ENCODE measurements around the gene HBS1L.

Gene HBS1L

DNA sequence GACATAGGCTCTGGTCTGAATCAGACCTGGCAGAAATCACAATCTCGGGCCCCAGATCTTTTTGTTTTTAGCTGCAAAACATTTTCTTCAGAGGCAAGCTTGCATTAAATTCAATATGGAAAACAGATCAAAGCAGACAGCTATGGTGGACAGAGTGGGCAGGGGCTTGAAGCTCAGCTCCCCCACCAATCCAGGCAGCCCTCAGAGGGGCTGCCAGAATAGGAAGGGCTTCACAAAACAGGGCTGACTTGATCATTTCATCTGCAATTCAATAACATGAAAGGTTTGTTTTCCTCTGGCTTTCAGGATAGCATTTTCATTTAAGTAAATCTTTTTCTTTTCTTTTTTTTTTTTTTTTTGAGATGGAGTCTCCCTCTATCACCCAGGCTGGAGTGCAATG, 55.5 kb downstream of the HBS1L start:
- peak; percentile 18 for DNase-seq (ENCODE audit: low spot score)

DNA sequence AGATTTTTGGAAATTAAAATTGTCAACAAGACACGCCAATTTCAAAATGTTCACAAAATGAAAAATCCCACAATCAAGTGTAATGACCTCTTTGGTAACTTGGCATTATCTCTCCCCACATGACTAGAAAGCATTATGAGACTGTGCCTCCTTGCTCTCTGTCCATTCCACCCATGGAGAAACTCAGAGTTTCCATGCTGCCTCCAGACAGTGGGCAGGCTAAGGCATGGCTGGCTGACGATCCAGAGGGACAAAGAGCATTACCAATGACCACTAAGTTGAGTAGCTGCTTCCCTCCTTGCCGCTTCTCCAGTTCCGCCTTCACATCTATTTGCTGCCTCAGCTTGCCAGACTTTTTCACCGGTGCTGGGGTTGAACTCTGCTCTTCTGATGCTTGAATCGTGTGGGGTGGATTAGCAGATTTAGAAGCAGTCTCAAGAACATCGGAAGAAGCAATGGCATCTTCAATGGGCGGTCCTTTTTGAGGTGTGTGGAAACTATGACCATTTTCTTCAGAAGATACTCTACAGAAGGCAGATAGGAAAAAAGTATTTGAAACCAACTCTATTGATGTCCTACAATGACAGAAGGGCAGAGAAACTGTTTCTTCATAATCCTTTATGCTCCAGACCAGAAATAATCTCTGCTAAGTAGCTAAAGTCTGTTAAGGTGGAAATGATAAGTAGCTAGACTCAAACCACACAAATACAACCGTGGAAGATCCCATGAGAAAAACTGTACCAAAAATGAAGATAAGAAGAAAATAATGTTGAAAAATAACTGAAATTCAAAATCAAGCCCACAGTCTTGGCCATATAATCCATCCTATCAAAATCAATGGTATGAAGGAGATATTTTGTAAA, 57.3 kb downstream of the HBS1L start:
- DNase-seq (ENCODE audit: low spot score) = no peak

DNA sequence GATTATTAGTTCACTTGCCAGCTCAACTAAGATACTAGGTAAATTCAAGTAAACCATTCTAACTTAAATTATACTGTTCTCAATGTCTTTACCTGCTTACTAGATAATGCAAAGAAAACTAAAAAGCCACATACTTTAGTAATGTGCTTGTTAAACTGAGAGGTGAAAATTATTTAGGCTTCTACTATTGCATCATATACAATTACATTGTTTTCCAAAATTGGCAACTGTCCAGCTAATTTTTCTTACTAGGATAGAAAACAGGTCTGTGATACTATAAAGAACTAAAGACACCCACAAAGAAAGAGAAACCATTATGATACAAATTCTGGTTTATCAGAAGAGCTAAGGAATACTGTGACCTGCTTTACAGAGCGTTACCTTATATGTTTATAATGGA, 59.1 kb downstream of the HBS1L start:
- DNase-seq (ENCODE audit: low spot score) = no peak

DNA sequence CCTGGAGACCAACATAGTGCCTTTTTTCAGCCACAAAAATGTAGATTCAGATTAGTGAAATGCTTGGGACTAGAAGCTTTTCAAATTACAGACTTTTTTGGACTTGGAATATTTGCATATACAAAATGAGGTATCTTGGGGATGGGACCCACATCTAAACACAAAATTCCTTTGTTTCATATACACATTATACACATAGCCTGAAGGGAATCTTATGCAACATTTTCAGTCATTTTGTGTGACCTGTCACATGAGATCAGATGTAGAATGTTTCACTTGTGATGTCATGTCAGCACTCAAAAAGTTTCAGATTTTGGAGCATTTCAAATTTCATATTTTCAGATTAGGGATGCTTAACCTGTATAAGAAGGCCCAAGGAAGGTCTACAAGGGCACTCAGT, 60.2 kb downstream of the HBS1L start:
- DNase-seq (ENCODE audit: low spot score) = no peak

DNA sequence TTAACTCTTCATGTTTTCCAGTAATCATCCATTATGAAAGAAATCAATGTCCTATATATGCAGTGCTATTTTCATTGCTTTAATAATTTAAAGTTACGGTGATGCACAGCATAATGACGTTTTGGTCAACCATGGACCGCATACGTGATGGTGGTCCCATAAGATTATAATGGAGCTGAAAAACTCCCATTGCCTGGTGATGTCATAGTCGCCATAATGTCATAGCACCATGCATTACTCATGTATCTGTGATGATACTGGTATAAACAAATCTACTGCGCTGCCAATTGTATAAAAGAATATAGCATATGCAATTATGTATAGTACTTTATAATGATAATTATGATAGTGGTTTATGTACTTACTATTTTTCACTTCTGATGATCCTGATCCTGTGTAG, 62.5 kb downstream of the HBS1L start:
- no peak for DNase-seq (ENCODE audit: low spot score)

DNA sequence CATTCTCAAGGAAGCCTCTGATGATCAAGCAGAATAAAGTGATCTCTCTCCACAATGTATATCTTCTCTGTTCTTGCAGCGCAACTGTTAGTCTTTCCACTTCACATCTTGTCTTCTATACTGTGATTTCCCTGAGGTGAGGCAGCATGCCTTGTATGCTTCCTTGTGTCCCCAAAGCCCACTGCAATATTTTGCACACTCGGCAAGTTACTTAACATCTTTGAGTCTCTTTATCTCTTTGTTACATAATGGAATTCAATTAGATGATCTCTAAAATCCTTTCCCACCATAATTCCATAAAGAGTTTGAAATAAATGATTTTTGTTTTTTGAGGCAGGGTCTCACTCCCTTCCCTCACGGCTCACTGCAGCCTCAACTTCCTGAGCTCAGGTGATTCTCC, 64.4 kb downstream of the HBS1L start:
- no peak for DNase-seq (ENCODE audit: low spot score)

DNA sequence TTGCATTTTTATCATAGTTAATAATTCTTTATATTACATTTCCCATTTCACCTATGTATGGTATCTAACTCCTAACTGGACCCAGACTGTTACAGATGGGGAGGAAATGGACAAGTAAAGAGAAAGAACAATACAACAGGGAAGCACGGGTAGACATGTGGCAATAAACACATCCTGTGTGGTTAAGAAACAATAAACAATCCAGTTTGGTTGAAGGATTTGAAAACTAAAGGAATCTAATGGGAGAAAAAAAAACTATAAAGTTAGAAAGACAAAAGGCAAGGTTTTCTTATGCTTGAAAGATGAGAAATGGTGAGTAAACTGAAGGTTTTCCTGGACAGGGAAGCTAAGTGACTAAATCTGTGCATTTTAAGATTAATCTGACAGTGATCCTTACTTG, 69.8 kb downstream of the HBS1L start:
- DNase-seq (ENCODE audit: low spot score) = no peak

DNA sequence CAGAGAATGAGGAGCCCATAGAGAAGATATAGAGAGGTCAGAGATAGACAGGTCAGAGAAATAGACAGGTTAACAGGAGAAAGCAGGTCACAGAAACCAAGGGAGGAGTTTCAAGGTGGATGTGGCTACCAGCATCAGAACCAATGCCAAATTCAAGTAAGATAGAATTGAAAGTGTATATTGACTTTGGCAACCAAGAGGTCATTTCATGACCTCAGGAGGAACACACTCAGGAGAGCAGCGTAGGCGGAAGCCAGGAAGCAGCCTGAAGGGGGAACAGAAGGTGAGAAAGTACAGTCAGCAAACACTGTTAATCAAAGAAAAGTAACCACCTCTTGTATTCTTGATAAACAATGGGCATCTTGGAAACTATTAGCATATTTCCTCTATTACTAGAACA, 70.8 kb downstream of the HBS1L start:
- DNase-seq (ENCODE audit: low spot score) = no peak

DNA sequence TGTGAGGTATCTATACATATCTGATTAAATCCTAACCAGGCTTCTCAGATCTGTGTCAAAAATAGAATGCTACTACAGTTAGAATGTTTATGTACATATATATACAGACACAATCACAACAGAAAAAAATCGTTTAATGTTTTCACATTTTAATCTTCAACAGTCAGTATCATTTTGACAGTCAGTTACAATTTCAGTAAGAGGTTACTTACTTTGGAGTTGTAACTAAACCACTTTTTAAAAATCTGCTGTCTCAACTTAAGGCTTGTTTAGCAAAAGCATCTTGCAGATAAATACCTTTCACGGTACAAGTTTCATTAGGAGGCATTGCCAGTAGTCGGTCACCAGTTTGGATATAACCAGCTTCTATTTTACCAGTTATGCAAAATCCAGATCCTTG, 72.5 kb downstream of the HBS1L start:
- DNase-seq (ENCODE audit: low spot score) = no peak

DNA sequence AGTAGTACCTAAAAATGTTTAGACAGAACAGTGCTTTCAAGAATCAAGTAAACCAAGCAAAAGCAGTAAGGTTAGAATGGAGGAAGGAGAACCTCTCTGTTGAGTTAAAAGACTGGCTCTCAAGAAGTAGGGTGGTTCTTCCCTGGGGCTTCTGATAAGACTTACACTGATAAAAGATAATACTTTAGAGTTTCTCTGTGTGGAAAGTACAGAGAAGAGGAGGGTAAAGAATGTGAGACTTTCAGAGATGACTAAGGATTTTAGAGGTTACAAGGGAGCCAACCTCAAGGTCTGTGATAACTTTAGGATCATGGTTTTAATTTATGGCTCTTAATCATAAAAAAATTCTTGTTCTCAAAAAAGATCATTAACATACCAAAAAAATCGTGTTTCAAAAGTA, 73.8 kb downstream of the HBS1L start:
- no peak for DNase-seq (ENCODE audit: low spot score)

DNA sequence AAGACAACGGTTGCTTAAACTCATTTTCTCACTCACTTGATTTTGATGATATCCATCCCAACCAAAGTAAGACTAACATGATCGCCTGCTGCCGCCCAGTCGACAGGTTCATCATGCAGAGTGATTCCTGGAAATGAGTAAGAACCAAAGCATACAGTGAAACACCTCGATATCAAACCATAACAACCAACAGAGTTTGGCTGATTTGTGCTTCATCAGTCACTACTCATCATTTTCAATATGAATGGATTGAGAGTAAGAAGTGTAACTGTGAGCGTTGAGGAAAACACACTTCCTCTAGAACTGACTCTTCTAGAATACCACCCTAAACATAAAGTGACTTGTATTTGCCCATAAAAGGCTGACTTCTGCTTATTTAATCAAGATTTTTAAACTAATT, 75.5 kb downstream of the HBS1L start:
- no peak for DNase-seq (ENCODE audit: low spot score)

DNA sequence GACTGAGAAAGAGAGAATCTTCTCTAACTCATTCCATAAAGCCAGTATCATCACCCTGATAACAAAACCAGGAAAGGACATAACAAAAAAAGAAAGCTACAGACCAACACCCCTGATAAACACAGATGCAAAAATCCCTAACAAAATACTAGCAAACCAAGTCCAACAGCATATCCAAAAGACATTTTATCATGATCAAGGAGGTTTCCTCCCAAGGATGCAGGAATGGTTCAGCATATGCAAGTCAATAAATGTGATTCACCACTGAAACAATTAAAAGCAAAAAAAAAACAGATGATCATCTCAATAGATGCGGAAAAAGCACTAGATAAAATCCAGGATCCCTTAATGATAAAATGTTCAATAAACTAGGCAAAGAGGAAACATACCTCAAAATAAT, 80.3 kb downstream of the HBS1L start:
- DNase-seq (ENCODE audit: low spot score) = no peak

DNA sequence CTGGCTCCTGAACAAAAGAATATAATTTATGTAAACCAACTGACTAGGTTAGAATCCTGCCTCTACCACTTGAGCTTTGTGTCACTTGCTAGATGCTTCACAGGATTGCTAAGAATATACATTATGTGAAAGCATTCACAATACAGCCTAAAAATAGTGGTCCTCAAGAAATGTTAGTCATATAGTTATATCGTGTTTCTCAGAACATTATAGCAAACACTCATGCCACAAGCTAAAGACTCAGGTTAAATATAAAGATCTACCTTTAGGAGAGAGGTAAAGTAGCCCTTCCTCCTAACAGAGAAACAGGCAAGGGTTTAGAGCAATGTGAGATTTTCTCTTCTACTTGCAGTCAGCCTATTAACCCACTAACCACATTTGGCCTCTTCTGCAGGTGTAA, 86.9 kb downstream of the HBS1L start:
- no peak for DNase-seq (ENCODE audit: low spot score)

DNA sequence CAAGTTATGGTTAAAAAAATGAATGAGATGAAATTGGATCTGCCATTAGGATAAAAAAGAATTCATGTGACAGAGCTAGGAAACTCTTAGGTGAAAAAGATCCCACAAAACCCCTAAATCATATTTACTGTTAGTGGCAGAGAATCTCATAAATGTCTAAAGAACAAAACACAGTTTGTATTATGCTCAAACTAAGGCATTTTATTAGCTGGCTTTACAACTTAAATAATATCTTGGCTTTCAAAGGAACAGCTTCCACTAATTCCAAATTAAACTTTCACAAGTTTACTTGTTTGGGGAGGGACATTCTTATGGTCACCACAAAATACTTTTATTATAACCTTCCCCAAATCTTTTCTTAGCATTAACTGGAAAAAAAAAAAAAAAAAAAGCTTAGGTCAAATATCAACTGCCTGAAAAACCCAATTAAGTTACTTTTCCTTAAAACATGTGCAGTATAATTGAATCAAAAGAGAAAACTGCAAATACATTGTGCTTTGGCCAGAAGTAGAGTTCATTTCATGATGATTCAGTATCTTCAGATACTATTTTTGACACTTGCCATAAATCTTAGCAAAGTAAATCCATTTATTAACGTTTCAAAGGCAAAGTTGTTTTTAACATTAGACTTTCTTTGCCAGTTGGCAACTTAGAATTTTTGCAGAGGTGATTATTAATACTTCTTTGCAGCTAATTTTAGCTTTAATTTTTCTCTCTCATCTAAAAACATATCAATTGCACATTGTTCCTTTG, 90.0 kb downstream of the HBS1L start:
- no peak for DNase-seq (ENCODE audit: low spot score)

DNA sequence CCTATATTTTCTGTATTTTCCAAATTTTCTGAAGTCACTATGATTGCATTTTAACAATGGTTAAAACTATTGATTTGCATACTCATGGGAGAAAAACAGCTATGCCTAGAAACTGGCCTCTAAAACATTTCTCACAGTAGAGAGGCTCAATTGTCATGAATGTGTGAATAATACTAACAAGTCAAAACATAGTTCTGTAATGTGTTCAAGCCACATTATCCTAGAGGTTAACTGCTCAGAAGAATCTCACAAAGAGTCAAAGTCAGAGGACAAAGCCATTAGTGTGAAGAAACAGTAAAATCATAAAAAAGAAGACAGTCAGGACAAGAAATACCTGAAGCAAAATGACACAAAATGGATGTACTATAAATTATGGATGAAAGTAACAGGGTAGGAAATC, 92.2 kb downstream of the HBS1L start:
- no peak for DNase-seq (ENCODE audit: low spot score)

DNA sequence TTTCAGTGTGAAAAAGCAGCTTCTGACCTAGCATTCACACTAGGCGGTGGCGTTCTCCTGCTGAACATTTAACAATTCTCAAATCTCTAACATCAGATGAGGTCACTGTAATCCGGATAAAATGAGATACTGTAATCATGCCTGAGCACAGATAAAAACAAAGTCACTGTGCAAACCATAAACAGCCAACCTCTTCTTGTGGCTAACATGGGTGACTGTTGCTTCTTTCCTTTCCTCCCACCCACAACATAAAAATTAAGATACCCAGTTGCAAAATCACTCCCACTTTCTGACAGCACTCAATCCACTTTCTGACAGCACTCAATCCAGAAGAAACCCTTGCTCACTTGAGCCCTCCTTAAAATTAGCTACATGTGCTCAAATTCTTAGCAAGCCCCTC, 93.3 kb downstream of the HBS1L start:
- DNase-seq (ENCODE audit: low spot score) = no peak

DNA sequence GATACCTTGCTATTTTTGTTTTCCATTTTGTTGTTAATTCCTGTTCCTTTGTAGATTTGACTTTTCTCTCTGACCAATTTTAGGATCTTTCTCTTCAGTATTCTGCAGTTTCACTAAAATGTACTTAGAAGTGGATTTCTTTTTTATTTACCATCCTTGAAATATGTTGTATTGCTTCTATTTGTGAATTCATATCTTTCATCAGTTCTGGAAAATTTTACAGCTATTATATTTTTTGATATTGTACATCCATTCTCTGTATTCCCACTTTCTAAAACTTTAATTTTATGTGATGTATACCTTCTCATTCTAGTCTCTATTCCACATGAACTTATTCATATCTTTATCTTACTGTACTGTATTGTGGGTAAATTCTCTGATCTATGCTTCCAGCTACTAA, 95.0 kb downstream of the HBS1L start:
- DNase-seq (ENCODE audit: low spot score) = no peak

DNA sequence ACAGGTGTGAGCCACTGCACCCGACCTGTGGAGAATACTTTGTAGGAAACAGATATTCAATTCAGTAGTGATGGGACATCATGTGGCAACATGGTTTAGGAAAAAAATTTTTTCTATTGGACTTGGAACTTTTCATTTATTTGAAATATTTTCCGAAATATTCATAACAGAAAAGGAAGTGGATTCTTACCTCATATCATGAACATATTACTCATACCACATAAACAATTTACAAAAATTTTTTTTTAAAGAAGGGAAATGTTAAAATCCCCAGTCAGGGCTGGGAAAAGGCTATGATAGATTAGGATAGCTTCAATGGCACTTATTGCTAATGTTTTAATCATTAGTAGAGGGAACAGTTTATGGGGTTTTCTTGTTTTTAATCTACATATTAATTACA, 97.9 kb downstream of the HBS1L start:
- DNase-seq (ENCODE audit: low spot score) = no peak

DNA sequence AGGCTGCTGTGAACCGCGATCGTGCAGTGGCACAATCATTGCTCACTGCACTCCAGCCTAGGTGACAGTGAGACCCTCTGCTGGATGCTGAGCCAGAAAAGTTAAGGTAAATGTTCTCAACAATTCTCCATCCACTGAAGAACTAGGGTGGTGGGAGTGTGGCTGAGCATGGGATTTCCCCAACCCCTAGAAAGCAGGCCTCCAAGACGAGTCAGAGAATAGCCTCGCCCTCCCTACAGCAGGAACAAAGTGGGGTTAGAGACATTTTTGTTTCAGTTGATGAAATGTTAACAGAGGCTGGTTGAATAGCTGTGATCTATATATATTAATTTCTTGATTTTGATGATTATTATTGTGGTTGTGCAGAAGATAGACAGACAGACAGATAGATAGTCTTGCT, 98.6 kb downstream of the HBS1L start:
- DNase-seq (ENCODE audit: low spot score) = no peak

DNA sequence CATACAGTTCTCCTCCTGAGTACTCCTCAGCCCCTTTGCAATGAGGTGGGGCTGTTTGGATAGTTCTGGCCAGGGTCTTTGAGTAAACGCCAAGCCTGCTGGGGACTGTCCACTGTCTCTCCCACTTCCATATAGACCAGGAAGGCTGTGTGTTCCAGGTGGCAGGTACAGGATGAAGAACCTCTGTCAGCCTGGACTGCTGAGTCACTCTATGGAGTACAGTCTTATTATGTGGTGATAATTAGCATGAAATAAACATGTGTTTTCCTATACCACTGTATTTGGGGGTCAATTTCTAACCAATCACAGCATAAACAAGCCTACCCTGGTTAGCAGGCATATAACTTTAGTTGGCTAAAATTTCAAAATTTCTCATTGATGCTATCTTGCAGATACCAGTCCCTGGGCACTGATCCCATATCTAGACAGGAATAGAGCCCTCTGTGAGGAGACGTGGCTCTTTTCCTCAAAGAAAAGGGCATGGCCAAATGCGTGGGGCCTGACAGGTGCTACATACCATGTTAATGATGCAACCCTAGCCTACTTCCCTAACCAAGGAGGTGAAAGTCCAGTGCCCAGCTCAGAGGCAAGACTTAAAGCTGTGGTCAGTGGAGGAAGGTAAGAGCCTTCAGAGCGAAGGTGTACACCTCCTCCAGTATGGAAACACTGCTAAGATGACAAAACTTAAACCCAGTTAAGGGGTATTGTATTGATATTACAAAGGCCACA, 100.2 kb downstream of the HBS1L start:
- no peak for DNase-seq (ENCODE audit: low spot score)

DNA sequence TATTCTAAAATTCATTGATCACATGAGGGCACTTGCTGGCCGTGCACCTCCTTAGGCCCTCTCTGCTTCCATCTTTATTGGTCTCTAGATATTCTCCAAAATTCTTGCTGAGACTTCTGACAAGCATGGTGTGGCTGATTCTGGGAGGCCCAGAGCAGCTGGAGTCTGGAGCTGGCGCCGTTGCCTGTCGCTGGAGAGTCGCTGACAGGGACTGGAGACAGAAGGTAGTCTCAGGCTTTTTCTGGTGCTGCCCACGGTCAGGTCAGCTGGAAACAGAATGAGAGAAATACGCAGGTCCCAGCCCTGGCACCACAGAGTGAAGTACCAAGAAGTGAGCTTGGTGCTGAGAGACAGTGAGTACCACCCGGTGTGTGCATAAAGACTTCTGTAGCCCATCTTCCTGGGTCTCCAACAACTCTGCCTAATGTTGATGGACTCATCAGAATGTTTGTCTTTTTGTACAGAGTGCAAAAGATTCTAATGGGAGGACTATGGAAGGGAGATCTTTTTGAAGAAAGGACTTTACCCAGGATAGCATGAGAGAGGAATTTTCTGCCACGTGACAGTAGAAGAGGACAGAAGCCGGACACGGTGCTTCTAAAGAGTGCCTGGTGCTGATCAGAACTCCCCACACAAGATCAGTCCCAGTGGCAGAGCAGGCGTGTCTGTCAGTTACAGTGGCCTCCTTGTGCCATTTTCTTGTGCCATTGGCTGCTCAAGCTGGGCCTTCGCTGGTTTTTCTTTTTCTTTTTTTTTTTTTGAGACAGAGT, 102.9 kb downstream of the HBS1L start:
- no peak for DNase-seq (ENCODE audit: low spot score)

DNA sequence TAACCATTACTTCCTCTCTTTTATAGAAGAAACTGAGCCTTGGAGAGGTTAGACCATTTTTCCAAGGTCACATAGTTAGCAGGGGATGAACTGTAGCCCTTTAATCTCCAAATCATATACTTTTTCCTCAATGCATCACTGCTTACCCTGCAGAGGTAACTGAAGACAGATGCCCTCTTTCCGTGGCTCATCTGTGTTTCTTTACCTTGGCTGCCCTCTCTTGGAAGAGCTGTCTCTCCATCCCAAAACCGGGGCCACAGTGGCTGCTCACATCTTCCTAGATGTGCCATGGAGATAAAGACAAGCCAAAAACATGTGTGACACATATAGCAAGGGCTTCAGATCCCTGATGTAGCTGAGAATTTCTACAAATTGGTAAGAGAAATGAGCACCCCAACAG, 104.1 kb downstream of the HBS1L start:
- no peak for DNase-seq (ENCODE audit: low spot score)

Measured in iPS-NIHi11 (cell line).